Bronchial smooth muscle cell (primary cell): ENCODE results near the gene MRPS15. TPM values are rescaled to one million over a fixed set of nuclear protein-coding genes. Genes with fewer than 3 reads are reported as not detected.

ENCODE experiments used
- total RNA-seq: library from RNA; depleted of rRNA; stranded (reverse); fragments of >200 nt; gene quantifications from 2 replicates; pipeline ENCODE4 v1.2.1, GENCODE V29; 2014

MRPS15 gene
- 31.9 and 59.6 TPM in 2 replicates for total RNA-seq

GRCh38 chr1:36463803-36464604 lies at the start of gene MRPS15:
Gene MRPS15 (minus strand): TSS chr1:36464384. CDS start chr1:36464275, 109 bp downstream.

GRCh38 chr1:36482724-36483388 lies 18.7 kb upstream of the MRPS15 start, which contains the start of gene CSF3R:
Gene CSF3R (minus strand): TSS chr1:36482913. CDS start chr1:36479496, 3,417 bp downstream.

DNA sequence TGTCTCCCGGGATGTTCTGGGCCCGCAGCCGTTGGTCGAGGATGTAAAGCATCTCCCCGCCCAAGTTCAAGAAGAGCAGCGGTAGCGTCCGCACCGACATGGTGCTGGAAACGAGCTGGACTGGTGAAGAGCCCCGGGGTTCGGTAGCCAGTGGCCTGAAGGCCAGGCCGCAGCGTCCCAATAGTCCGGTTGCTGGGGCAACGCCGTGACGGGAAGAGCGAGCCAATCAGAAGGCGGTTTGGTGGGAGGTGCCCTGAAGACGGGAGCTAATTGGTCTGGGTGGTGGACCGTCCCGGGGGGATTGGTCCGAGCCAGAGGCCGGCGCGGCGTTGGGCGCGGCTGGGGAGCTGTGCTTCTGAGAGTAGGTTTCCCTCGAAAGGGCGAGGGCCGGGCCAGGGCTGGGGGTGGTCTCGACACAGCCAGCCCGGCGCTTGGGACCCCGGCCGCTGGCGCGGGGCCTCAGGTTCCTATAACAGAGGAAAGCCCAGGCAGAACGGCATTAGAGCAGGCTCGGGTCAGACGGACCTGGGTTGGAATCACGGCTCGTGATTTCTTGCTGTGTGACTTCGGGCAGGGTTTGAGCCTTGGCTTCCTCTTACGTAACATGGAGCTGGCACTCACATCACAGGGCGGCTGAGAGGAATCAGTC lies 13.8 kb downstream of the MRPS15 start, which contains the start of gene OSCP1:
OSCP1 (minus strand) TSS at position 182 of the 649 bp plus-strand sequence; CDS start at position 100, 82 bp downstream.

Other genes with a start within 250 kb of the MRPS15 start
- gene THRAP3, start 239.9 kb downstream of the MRPS15 start, total RNA-seq = 43.3 and 72.5 TPM in 2 replicates
- gene SH3D21, start 158.0 kb downstream of the MRPS15 start, total RNA-seq = 1.5 and 2.5 TPM in 2 replicates
- gene EVA1B, start 140.7 kb downstream of the MRPS15 start, total RNA-seq = 113 and 186 TPM in 2 replicates
- gene STK40, start 78.5 kb downstream of the MRPS15 start, total RNA-seq = 9.6 and 11.5 TPM in 2 replicates
- 10.6 and 14.3 TPM in 2 replicates for gene LSM10, start 66.5 kb downstream of the MRPS15 start, total RNA-seq
- 12.0 and 15.3 TPM in 2 replicates for gene OSCP1, start 13.9 kb downstream of the MRPS15 start, total RNA-seq
- under 0.01 TPM in 2 replicates for gene CSF3R, start 18.5 kb upstream of the MRPS15 start, total RNA-seq